GM19438 (cell line): ENCODE data around the gene PRSS48.
"Not testable (repeated sequence)": the region's sequence is repeated elsewhere in the genome, so short reads cannot be mapped to it uniquely, and the experiment has no call there.

Source experiments
- ATAC-seq: cut with Tn5 transposase; IDR thresholded peaks from one replicate; pipeline ENCODE4 v1.9.1; 2021; ENCODE audit warnings: low read depth; ENCODE audit not compliant: unreplicated experiment

Gene PRSS48

GRCh38 chr4:151315212-151315886 lies 38.4 kb downstream of the PRSS48 start:
- ATAC-seq = no peak

GRCh38 chr4:151316645-151317044 lies 39.7 kb downstream of the PRSS48 start:
- ATAC-seq = no peak

GRCh38 chr4:151318307-151319006 lies 41.5 kb downstream of the PRSS48 start:
- ATAC-seq = no peak

- ATAC-seq = no peak
These were observed 42.5 kb downstream of the PRSS48 start for GRCh38 chr4:151319490-151319889.

GRCh38 chr4:151321586-151321985 lies 44.6 kb downstream of the PRSS48 start:
- ATAC-seq = no peak

GRCh38 chr4:151322161-151322560 lies 45.2 kb downstream of the PRSS48 start:
- ATAC-seq = not testable (repeated sequence)

- ATAC-seq = no peak
These were observed 45.6 kb downstream of the PRSS48 start for GRCh38 chr4:151322570-151322969.

GRCh38 chr4:151323667-151324066 lies 46.7 kb downstream of the PRSS48 start:
- no peak for ATAC-seq

- no peak for ATAC-seq
These were observed 47.3 kb downstream of the PRSS48 start for GRCh38 chr4:151324124-151324751.

- ATAC-seq = no peak
These were observed 47.8 kb downstream of the PRSS48 start for GRCh38 chr4:151324752-151325110.

GRCh38 chr4:151325111-151325948 lies 48.4 kb downstream of the PRSS48 start, which contains the start of gene SH3D19:
Gene SH3D19, minus strand, starts transcription at chr4:151325605. Its CDS starts 253 bp downstream, at chr4:151325352.
- no peak for ATAC-seq

GRCh38 chr4:151325949-151326246 lies 48.9 kb downstream of the PRSS48 start:
- ATAC-seq = no peak

GRCh38 chr4:151329217-151330007 lies 52.5 kb downstream of the PRSS48 start:
- ATAC-seq = no peak

- no peak for ATAC-seq
These were observed 54.5 kb downstream of the PRSS48 start for GRCh38 chr4:151331276-151332042.

GRCh38 chr4:151339467-151339866 lies 62.5 kb downstream of the PRSS48 start:
- no peak for ATAC-seq

GRCh38 chr4:151340751-151341385 lies 63.9 kb downstream of the PRSS48 start:
- ATAC-seq = no peak
